Measurements from ENCODE around the gene TPRX2. TPM values are rescaled to one million over a fixed set of nuclear protein-coding genes. Genes with fewer than 3 reads are reported as not detected.
"Not testable (repeated sequence)": the region's sequence is repeated elsewhere in the genome, so short reads cannot be mapped to it uniquely, and the experiment has no call there.

The TPRX2 gene
- total RNA-seq, 4 donors from 2014 or later, result not detected

DNA sequence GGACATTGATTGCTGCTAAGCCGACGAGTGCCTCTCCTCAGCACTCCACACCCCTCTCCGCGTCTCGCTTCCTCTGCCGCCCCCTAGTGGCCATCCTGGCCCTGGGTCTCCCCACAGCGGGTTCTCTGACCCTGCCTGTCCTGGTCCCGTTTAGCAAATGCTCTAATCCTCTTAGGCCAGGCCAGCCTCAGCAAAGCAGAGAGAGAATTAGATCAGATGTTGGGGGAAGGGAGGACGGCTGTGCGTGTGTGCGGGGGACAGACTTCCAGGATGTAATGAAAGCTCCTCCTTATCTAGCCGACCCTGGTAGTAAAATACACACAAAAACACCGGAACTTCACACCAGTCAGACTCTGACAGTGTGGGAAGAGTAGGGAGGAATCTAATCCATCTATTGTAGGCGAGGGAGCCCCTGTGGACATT is 4.5 kb downstream of the TPRX2 start:
- 18% methylated on average over 14 of the region's 14 CpGs for WGBS
- Histone ChIP-seq H3K27ac (no peak overlapping the region), H3K36me3 (no peaks in the 10 kb centered on the region), H3K4me1 (no peaks in the 10 kb centered on the region), H3K27me3 (peaks cover 12% of the 10 kb centered on the region), H3K4me3 (no peak overlapping the region), H3K9me3 (no peaks in the 10 kb centered on the region)
- no peak for TF ChIP-seq POLR2A (IDR thresholded peaks at IDR 0.05)
- peak; percentile 58 to 91 for TF ChIP-seq CTCF (IDR thresholded peaks at IDR 0.05)
- TF ChIP-seq POLR2AphosphoS5 (IDR thresholded peaks at IDR 0.05), result no peak
- DNase-seq (ENCODE audit: low spot score in 2 of 2), result peak; percentile 86 to 88

DNA sequence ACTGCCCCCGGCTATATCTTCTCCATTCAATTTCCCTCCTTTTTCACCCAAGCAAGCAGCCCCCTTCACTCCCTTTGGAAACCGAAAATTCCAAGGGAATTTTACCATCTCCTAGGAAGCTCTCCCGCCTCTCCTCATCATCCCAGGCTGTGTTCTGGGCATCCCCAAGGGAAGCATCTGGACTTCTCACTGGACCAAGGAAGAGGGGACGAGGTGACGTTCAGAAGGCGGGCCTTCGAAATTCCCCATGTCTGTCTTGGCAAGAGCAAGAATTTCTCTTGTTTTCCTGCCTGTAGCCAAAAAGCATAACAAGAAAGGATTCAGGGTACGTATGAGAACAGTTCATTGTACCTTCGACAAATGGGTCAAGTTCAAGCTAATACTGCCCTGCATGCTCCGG is 6.1 kb downstream of the TPRX2 start:
- H3K4me3 ChIP-seq, result no peak overlapping the region
- H3K27ac ChIP-seq, result no peak overlapping the region
- no peaks in the 10 kb centered on the region for H3K4me1 ChIP-seq
- no peak for DNase-seq (ENCODE audit: low spot score in 2 of 2)
- TF ChIP-seq POLR2AphosphoS5 (IDR thresholded peaks at IDR 0.05) (no peak), POLR2A (IDR thresholded peaks at IDR 0.05) (no peak), EP300 (IDR thresholded peaks at IDR 0.05) (no peak), CTCF (IDR thresholded peaks at IDR 0.05) (no peak)
- no peaks in the 10 kb centered on the region for H3K9me3 ChIP-seq
- H3K27me3 ChIP-seq, result peaks cover 8% of the 10 kb centered on the region
- no peaks in the 10 kb centered on the region for H3K36me3 ChIP-seq
- 62% methylated on average over 10 of the region's 10 CpGs for WGBS

GRCh38 chr19:47878906-47879305 is 19.9 kb downstream of the TPRX2 start:
- Histone ChIP-seq H3K27me3 (peaks cover 31% of the 10 kb centered on the region), H3K9me3 (no peaks in the 10 kb centered on the region), H3K4me1 (no peaks in the 10 kb centered on the region), H3K27ac (no peak overlapping the region), H3K36me3 (no peaks in the 10 kb centered on the region), H3K4me3 (no peak overlapping the region)
- no peak for DNase-seq (ENCODE audit: low spot score in 2 of 2)
- TF ChIP-seq POLR2A (IDR thresholded peaks at IDR 0.05), result no peak
- TF ChIP-seq EP300 (IDR thresholded peaks at IDR 0.05), result no peak
- no peak for TF ChIP-seq POLR2AphosphoS5 (IDR thresholded peaks at IDR 0.05)
- no peak for TF ChIP-seq CTCF (IDR thresholded peaks at IDR 0.05)
- 79% methylated on average over 4 of the region's 4 CpGs for WGBS

- not testable (repeated sequence) for H3K9me3 ChIP-seq, H3K27ac ChIP-seq, H3K4me1 ChIP-seq, H3K36me3 ChIP-seq, H3K4me3 ChIP-seq
- H3K27me3 ChIP-seq, result peaks cover 26% of the 10 kb centered on the region
- DNase-seq (ENCODE audit: low spot score in 2 of 2), result peak in 1 of 2 donors; percentile 5
- 48% methylated on average over 4 of the region's 4 CpGs for WGBS
Measured at GRCh38 chr19:47879385-47879784, 20.4 kb downstream of the TPRX2 start.

GRCh38 chr19:47881757-47882156 is 22.7 kb downstream of the TPRX2 start:
- no peaks in the 10 kb centered on the region for H3K36me3 ChIP-seq
- H3K27ac ChIP-seq, result no peak overlapping the region
- H3K9me3 ChIP-seq, result no peaks in the 10 kb centered on the region
- 75% methylated on average over 5 of the region's 5 CpGs for WGBS
- peak in 1 of 2 donors; percentile 28 for DNase-seq (ENCODE audit: low spot score in 2 of 2)
- TF ChIP-seq CTCF (IDR thresholded peaks at IDR 0.05), result no peak
- no peak for TF ChIP-seq POLR2A (IDR thresholded peaks at IDR 0.05)
- no peak for TF ChIP-seq POLR2AphosphoS5 (IDR thresholded peaks at IDR 0.05)
- no peak for TF ChIP-seq EP300 (IDR thresholded peaks at IDR 0.05)
- peaks cover 27% of the 10 kb centered on the region for H3K27me3 ChIP-seq
- H3K4me1 ChIP-seq, result no peaks in the 10 kb centered on the region
- no peak overlapping the region for H3K4me3 ChIP-seq

- DNase-seq (ENCODE audit: low spot score in 2 of 2), result peak in 1 of 2 donors; percentile 28
- Histone ChIP-seq H3K9me3 (no peaks in the 10 kb centered on the region), H3K36me3 (no peaks in the 10 kb centered on the region), H3K4me3 (no peak overlapping the region), H3K4me1 (no peaks in the 10 kb centered on the region), H3K27me3 (peaks cover 23% of the 10 kb centered on the region), H3K27ac (no peak overlapping the region)
- no peak for TF ChIP-seq POLR2AphosphoS5 (IDR thresholded peaks at IDR 0.05)
- no peak for TF ChIP-seq EP300 (IDR thresholded peaks at IDR 0.05)
- 91% methylated on average over 3 of the region's 3 CpGs for WGBS
Measured at GRCh38 chr19:47882890-47883289, 23.9 kb downstream of the TPRX2 start.
